ENCODE measurements around the gene HS6ST1.
"Not testable (repeated sequence)": the region's sequence is repeated elsewhere in the genome, so short reads cannot be mapped to it uniquely, and the experiment has no call there.

Gene HS6ST1

GRCh38 chr2:128322715-128323554 lies 4.3 kb upstream of the HS6ST1 start:
- FAIRE-seq = no peak
- no peak for DNase-seq (ENCODE audit: insufficient read length, low spot score)

GRCh38 chr2:128321784-128322714 lies 3.4 kb upstream of the HS6ST1 start:
- FAIRE-seq (no peak), DNase-seq (ENCODE audit: insufficient read length, low spot score) (peak; percentile 84)

GRCh38 chr2:128320906-128321771 lies 2.5 kb upstream of the HS6ST1 start:
- DNase-seq (ENCODE audit: insufficient read length, low spot score) (no peak), FAIRE-seq (no peak)

GRCh38 chr2:128320192-128320905 lies 1.7 kb upstream of the HS6ST1 start:
- FAIRE-seq (no peak), DNase-seq (ENCODE audit: insufficient read length, low spot score) (no peak)

- DNase-seq (ENCODE audit: insufficient read length, low spot score) (no peak), FAIRE-seq (no peak)
Measured at GRCh38 chr2:128319631-128320191, 1.0 kb upstream of the HS6ST1 start.

- not testable (repeated sequence) for FAIRE-seq; DNase-seq (ENCODE audit: insufficient read length, low spot score)
Measured at GRCh38 chr2:128318245-128318644, 423 bp downstream of the HS6ST1 start.

GRCh38 chr2:128317899-128318225 lies 806 bp downstream of the HS6ST1 start:
- FAIRE-seq = peak; percentile 85
- not testable (repeated sequence) for DNase-seq (ENCODE audit: insufficient read length, low spot score)

GRCh38 chr2:128317181-128317898 lies 1.3 kb downstream of the HS6ST1 start:
- no peak for DNase-seq (ENCODE audit: insufficient read length, low spot score)
- no peak for FAIRE-seq

GRCh38 chr2:128316777-128317180 lies 1.9 kb downstream of the HS6ST1 start:
- no peak for FAIRE-seq
- DNase-seq (ENCODE audit: insufficient read length, low spot score) = no peak

GRCh38 chr2:128315829-128316776 lies 2.6 kb downstream of the HS6ST1 start:
- FAIRE-seq (no peak), DNase-seq (ENCODE audit: insufficient read length, low spot score) (no peak)

- FAIRE-seq (no peak), DNase-seq (ENCODE audit: insufficient read length, low spot score) (no peak)
Measured at GRCh38 chr2:128315122-128315828, 3.4 kb downstream of the HS6ST1 start.

- no peak for FAIRE-seq
Measured at GRCh38 chr2:128314348-128315121, 4.1 kb downstream of the HS6ST1 start.

GRCh38 chr2:128313931-128314347 lies 4.7 kb downstream of the HS6ST1 start:
- FAIRE-seq = no peak
- no peak for DNase-seq (ENCODE audit: insufficient read length, low spot score)

More at GRCh38 chr2:128314348-128315121, 4.1 kb downstream of the HS6ST1 start:
- no peak for DNase-seq (ENCODE audit: insufficient read length, low spot score)

- FAIRE-seq = no peak
- DNase-seq (ENCODE audit: insufficient read length, low spot score) = peak; percentile 45
Measured at GRCh38 chr2:128313091-128313836, 5.4 kb downstream of the HS6ST1 start.

- FAIRE-seq (no peak), DNase-seq (ENCODE audit: insufficient read length, low spot score) (no peak)
Measured at GRCh38 chr2:128312411-128312810, 6.3 kb downstream of the HS6ST1 start.

All from HTR-8/SVneo (cell line).